Effector memory CD8-positive, alpha-beta T cell (primary cell): Measurements from ENCODE around the gene ABTB2.
"Not testable (repeated sequence)": the region's sequence is repeated elsewhere in the genome, so short reads cannot be mapped to it uniquely, and the experiment has no call there.

Experiments
- ATAC-seq: fragments of 150-1000 bp; cut with Tn5 transposase; replicated peaks from 2 replicates; pipeline ENCODE4 v1.10.0; 2021; ENCODE audit warnings: mild to moderate bottlenecking, moderate library complexity
- DNase-seq, 3 experiments: peaks; one replicate each; pipeline ENCODE4 v3.0.0; 2021
- H3K27ac Mint-ChIP-seq, 2 donors: one replicate each; pipeline ENCODE4 v1.8.0; 2022; ENCODE audit warnings: mild to moderate bottlenecking in 2 of 2, mixed read lengths in 2 of 2, moderate library complexity in 2 of 2
- H3K27me3 Mint-ChIP-seq, 2 donors: one replicate each; pipeline ENCODE4 v1.8.0; 2022; ENCODE audit warnings: mixed read lengths in 2 of 2
- H3K36me3 Mint-ChIP-seq: one replicate; pipeline ENCODE4 v1.8.0; 2022; ENCODE audit warnings: mild to moderate bottlenecking, moderate library complexity, mixed read lengths; ENCODE audit not compliant: insufficient read depth
- H3K4me1 Mint-ChIP-seq, 2 donors: one replicate each; pipeline ENCODE4 v1.8.0; 2022; ENCODE audit warnings: low read depth in 2 of 2, mixed read lengths in 2 of 2
- H3K4me3 Mint-ChIP-seq, 2 donors: one replicate each; pipeline ENCODE4 v1.8.0; 2022; ENCODE audit warnings: mild to moderate bottlenecking in 2 of 2, mixed read lengths in 2 of 2, moderate library complexity in 2 of 2
- H3K9me3 Mint-ChIP-seq, 2 donors: one replicate each; pipeline ENCODE4 v1.8.0; 2022; ENCODE audit warnings: mixed read lengths in 2 of 2

The ABTB2 gene

DNA sequence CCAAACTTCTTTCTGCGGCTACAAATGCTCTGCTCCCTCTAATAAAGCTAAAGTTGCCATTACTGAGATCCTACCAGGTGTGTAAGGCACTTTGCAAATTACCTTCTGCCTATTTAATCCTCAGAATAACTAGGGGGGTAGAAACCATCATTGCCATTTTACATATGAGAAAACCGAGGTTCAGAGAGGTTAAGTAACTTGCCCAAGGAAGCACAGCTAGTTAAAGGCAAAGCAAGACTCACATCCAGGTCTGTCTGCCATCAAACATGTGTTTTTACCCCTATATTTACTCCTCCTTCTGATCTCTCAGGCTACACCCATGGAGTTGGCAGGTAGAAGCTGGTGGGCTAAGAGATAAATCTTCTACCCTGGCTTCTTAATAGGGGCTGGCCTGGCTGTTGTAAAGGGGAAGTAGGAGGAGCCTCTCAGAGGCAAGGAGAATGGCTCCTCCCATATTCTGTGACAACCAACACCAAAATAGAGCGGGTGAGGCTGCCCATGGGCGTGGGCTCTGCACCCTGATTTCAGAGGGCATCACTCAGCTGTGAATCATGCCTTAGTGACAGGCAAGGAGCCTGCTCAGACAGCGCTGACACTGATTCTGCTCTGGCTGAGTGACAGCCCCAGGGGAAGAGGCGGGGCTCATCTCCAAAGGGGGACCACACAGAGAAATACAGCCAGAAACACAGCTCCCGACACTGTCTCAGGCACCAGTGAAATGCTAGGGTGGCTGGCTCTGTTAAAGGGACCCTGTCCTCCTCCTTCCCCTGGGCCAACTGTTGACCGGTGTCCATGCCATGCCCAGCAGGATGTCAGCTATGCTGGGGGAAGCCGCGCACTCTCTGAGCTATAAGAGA lies 106.8 kb downstream of the ABTB2 start:
- Mint-ChIP-seq H3K4me3 (peak overlapping the region; percentile 49 to 79), H3K27ac (peak overlapping the region in 1 of 2 donors; percentile 86), H3K4me1 (peaks cover 42 to 44% of the 10 kb centered on the region in 2 donors), H3K36me3 (peaks cover 15% of the 10 kb centered on the region), H3K9me3 (no peaks in the 10 kb centered on the region), H3K27me3 (peaks cover 0 to 7% of the 10 kb centered on the region in 2 donors)
- ATAC-seq (peak; percentile 90), DNase-seq (peak; percentile 57 to 68 (median 66))

DNA sequence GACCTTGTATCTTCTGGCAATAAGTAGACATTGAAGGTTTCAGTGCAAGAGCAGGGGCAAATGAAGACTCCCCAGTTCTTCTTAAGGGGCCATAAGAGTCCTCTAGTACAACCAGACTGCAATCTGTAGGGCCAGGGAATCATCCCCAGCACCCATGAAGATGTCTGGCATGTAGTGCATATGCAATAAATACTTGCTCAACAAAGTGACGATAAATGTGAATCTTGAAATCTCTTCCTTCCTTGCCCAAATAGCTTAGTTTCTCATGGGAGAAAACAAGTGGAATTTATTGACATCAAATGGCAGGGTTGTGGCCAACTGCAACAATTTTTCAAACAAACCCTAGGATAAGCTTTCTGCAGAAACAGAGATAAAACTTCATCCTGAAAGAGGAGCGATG lies 107.6 kb downstream of the ABTB2 start:
- no peak for ATAC-seq
- peaks cover 0 to 7% of the 10 kb centered on the region in 2 donors for H3K27me3 Mint-ChIP-seq
- H3K9me3 Mint-ChIP-seq = no peaks in the 10 kb centered on the region
- DNase-seq = no peak
- H3K36me3 Mint-ChIP-seq = peaks cover 15% of the 10 kb centered on the region
- no peak overlapping the region for H3K27ac Mint-ChIP-seq
- peaks cover 48 to 50% of the 10 kb centered on the region in 2 donors for H3K4me1 Mint-ChIP-seq
- H3K4me3 Mint-ChIP-seq = no peak overlapping the region

DNA sequence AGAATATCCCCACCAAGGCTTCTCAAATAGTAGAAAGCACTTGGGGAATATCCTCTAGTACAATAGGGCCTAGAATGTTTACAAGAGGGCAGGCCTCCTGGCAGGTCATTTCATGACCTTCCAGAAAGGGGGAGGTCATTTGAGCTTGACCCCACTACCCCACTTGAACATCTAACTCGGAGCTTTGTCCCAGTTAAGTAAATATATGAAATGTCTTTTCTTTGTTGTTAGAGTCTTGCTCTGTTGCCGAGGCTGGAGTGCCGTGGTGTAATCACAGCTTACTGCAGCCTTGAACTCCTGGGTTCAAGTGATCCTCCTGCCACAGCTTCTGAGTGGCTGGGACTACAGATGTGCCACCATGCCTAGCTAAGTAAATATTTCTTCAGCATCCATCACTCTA lies 108.4 kb downstream of the ABTB2 start:
- ATAC-seq (no peak), DNase-seq (no peak)
- Mint-ChIP-seq H3K27me3 (peaks cover 0 to 7% of the 10 kb centered on the region in 2 donors), H3K4me3 (peak overlapping the region; percentile 70 to 79), H3K9me3 (no peaks in the 10 kb centered on the region), H3K27ac (no peak overlapping the region), H3K36me3 (peaks cover 15% of the 10 kb centered on the region), H3K4me1 (peaks cover 53 to 54% of the 10 kb centered on the region in 2 donors)

DNA sequence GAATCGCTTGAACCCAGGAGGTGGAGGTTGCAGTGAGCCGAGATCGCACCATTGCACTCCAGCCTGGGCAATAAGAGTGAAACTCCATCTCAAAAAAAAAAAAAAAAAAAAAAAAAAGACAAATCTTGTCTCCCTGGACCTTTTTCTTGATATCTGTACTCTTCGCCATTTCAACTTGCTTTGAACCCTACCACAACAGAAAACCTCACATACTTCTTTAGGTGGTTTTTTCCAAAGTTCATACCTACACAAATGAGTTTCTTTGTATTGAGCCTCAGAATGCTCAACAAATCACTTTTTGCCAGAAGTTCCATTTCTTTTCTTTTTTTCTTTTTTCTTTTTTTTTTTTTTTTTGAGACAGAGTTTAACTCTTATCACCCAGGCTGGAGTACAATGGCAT lies 111.3 kb downstream of the ABTB2 start:
- H3K27ac Mint-ChIP-seq, DNase-seq: not testable (repeated sequence)
- peaks cover 13% of the 10 kb centered on the region for H3K36me3 Mint-ChIP-seq

DNA sequence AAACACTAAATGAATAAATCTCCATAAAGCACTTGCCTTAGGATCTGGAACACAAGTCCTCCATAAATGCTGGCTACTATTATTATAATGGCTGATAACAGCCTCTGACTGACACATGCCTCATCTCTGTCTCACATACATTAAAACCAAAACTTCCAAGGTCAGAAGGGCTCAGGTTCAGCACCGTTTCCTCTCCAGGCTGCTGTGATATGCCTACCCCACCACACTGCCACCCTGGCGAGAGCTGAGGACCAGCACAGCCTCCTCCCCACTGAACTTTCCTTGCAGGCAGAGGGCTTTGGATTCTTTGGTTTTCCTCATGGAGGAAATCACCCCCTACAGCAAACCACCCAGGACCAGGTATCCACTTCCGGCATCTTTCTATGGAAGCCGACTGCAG lies 112.8 kb downstream of the ABTB2 start:
- Mint-ChIP-seq H3K4me3 (peak overlapping the region in 1 of 2 donors; percentile 34), H3K27me3 (no peaks in the 10 kb centered on the region), H3K4me1 (peaks cover 37 to 40% of the 10 kb centered on the region in 2 donors), H3K9me3 (no peaks in the 10 kb centered on the region), H3K36me3 (peaks cover 6% of the 10 kb centered on the region), H3K27ac (peak overlapping the region in 1 of 2 donors; percentile 23)
- no peak for DNase-seq
- no peak for ATAC-seq

More for the DNA sequence above, 111.3 kb downstream of the ABTB2 start:
- ATAC-seq, H3K9me3 Mint-ChIP-seq, H3K4me3 Mint-ChIP-seq, H3K27me3 Mint-ChIP-seq: not testable (repeated sequence)
- H3K4me1 Mint-ChIP-seq = peaks cover 51 to 55% of the 10 kb centered on the region in 2 donors

DNA sequence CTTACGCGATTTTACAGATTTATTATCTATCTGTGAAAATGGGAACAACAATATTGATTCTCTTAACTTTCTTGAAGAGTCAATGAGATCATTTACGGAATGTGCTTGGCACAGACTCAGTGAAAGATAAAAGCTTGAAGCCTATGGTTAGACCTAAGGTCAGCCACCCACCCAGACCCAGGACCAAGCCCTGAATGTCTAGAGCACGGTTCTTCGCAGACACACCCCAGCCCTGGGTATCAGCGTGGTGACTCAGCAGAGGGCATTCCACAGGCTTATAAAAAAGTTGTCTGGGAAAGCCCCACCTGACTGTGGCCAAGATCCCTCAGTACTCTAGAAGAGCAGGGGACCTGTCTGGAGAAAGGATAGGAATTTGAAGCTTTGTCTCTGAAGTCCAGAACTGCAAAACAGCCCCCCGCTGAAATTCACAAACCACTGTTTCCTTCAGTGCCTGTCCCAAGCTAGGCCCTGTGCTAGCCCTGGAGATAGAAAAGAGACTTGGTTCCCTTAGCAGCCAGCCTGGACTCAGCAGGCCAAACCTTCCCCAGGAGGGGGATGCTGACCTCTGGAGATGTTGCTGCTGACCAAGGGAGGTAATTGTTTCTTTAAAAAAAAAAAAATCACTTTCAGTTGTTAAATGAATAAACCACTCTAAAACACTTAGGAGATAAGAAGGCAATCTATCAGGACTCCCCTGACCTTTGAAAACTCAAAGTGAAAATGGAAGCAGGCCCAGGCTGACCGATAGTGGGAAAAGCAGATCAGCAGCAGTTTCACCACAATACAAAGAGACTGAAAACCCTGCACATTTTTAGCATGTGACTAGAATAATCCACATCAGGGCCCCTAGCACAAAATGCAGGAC lies 114.0 kb downstream of the ABTB2 start:
- H3K36me3 Mint-ChIP-seq = peaks cover 6% of the 10 kb centered on the region
- H3K9me3 Mint-ChIP-seq = no peaks in the 10 kb centered on the region
- DNase-seq (no peak), ATAC-seq (no peak)
- no peaks in the 10 kb centered on the region for H3K27me3 Mint-ChIP-seq
- no peak overlapping the region for H3K27ac Mint-ChIP-seq
- no peak overlapping the region for H3K4me3 Mint-ChIP-seq
- peaks cover 27 to 28% of the 10 kb centered on the region in 2 donors for H3K4me1 Mint-ChIP-seq

DNA sequence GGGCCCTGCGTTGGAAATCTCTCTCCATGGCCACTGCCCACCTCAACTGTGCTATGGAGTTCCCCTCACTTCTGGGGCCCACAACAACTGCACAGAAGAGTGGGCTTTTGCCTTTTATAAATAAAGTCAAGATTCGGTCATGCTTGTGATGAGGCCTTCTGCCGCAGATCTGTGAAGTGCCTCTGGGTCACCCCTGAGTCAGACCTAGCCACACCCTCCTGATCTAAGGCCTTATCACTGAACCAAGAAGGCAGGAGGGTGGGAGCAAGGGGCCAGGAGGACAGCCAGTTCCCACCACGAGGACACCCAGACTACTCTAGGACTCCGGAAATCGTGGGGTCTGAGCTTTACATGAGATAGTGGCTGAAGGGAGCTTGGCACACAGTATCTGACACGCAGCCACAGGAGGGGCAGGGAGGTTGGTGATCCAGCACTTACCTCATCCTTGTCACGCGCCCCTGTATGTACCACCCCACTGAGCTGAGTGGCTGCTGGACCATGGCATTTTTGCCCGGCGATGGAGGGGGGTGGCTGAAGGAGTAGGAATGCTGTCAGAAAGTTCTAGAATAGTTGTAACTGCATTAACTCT lies 115.7 kb downstream of the ABTB2 start:
- no peaks in the 10 kb centered on the region for H3K36me3 Mint-ChIP-seq
- no peak overlapping the region for H3K4me3 Mint-ChIP-seq
- no peaks in the 10 kb centered on the region for H3K9me3 Mint-ChIP-seq
- no peak for DNase-seq
- ATAC-seq = no peak
- no peaks in the 10 kb centered on the region for H3K27me3 Mint-ChIP-seq
- H3K27ac Mint-ChIP-seq = peak overlapping the region in 1 of 2 donors; percentile 39
- H3K4me1 Mint-ChIP-seq = peaks cover 15 to 16% of the 10 kb centered on the region in 2 donors

DNA sequence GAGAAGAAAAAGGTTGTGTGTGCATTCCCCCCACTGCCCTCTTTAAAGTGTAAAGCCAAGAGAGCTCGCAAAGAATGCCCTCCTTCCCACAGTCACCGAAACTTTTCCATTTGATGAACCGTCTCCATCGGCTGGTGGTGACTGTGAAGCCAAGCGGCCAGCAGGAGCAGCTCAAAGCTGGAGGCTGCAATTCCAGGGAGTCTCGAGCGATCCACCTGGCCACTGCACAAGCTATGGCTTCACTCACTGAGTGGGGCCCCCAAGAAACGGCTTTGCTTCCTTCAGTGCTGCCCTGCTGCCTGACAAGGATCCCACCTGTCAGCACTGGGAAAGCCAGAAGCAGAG lies 117.7 kb downstream of the ABTB2 start:
- DNase-seq (no peak), ATAC-seq (no peak)
- Mint-ChIP-seq H3K4me1 (peaks cover 15 to 16% of the 10 kb centered on the region in 2 donors), H3K27me3 (peaks cover 0 to 4% of the 10 kb centered on the region in 2 donors), H3K36me3 (no peaks in the 10 kb centered on the region), H3K27ac (no peak overlapping the region), H3K4me3 (no peak overlapping the region), H3K9me3 (no peaks in the 10 kb centered on the region)

DNA sequence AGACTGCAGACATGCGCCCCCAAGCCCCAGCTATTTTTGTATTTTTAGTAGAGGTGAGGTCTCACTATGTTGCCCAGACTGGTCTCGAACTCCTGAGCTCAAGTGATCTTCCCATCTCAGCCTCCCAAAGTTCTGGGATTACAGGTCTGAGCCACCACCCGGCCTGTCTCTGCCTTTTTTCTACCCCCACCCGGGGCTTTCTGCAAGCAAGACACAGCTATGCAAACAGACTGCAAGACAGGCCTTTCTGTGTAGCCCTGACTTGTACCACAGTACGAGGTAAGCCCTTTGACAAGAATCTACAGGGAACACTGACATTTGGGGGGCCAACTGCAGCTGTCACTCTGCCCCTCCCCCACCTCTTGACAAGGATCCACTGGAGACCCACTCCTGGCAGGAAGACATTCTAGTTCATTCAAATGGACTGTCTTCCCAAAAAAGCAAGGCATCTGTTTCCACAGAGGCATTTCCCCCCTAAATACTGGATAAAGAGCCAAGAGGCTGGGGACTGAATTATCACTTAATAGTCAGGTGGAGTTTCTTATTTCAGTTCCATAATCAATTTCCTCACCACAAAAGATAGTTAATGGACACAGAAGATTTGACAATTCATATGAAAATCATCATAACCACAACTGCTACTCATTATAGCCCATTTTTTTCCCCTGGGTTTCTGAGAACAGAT lies 118.2 kb downstream of the ABTB2 start:
- Mint-ChIP-seq H3K27ac (no peak overlapping the region), H3K36me3 (no peaks in the 10 kb centered on the region), H3K4me3 (no peak overlapping the region), H3K27me3 (peaks cover 0 to 4% of the 10 kb centered on the region in 2 donors), H3K4me1 (peaks cover 15 to 16% of the 10 kb centered on the region in 2 donors), H3K9me3 (no peaks in the 10 kb centered on the region)
- ATAC-seq (no peak), DNase-seq (no peak)

DNA sequence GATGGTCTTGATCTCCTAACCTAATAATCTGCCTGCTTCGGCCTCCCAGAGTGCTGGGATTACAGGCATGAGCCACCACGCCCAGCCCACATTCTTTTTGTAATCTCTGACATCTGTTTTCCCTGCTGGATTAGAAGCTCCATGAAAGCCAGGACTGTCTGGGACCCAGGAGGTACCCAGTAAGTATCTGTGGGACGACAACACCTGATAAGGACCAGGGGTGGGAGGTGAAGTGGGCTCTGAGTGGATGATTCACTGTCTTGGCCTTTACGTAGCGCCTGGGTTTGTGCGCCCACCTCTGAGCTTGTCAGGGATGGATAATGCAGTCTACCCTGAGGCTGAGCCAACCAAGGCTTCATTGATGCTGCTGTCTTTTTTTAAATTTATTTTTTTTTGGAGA lies 118.8 kb downstream of the ABTB2 start:
- Mint-ChIP-seq H3K27ac (no peak overlapping the region), H3K27me3 (peaks cover 0 to 4% of the 10 kb centered on the region in 2 donors), H3K4me3 (no peak overlapping the region), H3K4me1 (peaks cover 14 to 16% of the 10 kb centered on the region in 2 donors), H3K9me3 (no peaks in the 10 kb centered on the region), H3K36me3 (no peaks in the 10 kb centered on the region)
- DNase-seq (no peak), ATAC-seq (no peak)

DNA sequence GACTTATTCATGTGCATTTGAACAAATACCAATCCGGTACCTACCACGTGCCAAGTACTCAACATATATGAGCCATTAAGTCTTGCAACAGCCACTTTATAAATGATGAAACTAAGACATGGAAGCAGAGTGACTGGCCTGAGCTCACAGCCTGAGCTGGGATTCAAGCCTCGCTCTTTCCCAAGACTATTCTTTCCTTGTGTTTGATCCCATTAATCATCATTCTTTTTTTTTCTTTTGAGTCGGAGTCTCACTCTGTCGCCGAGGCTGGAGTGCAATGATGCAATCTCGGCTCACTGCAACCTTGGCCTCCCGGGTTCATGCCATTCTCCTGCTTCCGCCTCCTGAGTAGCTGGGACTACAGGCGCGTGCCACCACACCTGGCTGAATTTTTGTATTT lies 119.3 kb downstream of the ABTB2 start:
- Mint-ChIP-seq H3K27ac (no peak overlapping the region), H3K36me3 (no peaks in the 10 kb centered on the region), H3K4me3 (no peak overlapping the region), H3K4me1 (peaks cover 15 to 18% of the 10 kb centered on the region in 2 donors), H3K9me3 (no peaks in the 10 kb centered on the region), H3K27me3 (peaks cover 0 to 4% of the 10 kb centered on the region in 2 donors)
- DNase-seq (no peak), ATAC-seq (no peak)

DNA sequence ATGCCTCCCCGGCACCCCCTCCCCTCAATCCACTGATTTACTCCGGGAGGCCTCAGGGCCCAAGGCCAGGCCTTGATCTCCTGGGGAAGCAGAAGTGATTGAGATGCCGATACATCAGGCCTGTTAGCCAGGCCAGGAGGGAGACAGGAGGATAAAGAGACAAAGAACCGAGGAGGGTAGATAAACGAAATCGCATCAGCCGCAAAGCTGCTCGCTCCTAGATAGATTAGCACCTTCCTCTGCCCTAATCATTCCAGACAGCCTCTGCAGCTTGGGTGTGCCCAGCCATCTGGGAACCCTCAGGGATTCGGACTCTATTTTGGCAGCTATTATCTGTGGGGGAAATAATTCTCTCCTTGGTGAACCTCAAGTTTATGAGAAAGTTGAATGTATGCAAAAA lies 121.2 kb downstream of the ABTB2 start:
- H3K27me3 Mint-ChIP-seq = peaks cover 2 to 4% of the 10 kb centered on the region in 2 donors
- ATAC-seq (no peak), DNase-seq (no peak)
- H3K4me3 Mint-ChIP-seq = no peak overlapping the region
- H3K27ac Mint-ChIP-seq = no peak overlapping the region
- no peaks in the 10 kb centered on the region for H3K9me3 Mint-ChIP-seq
- no peaks in the 10 kb centered on the region for H3K36me3 Mint-ChIP-seq
- peaks cover 14 to 15% of the 10 kb centered on the region in 2 donors for H3K4me1 Mint-ChIP-seq

DNA sequence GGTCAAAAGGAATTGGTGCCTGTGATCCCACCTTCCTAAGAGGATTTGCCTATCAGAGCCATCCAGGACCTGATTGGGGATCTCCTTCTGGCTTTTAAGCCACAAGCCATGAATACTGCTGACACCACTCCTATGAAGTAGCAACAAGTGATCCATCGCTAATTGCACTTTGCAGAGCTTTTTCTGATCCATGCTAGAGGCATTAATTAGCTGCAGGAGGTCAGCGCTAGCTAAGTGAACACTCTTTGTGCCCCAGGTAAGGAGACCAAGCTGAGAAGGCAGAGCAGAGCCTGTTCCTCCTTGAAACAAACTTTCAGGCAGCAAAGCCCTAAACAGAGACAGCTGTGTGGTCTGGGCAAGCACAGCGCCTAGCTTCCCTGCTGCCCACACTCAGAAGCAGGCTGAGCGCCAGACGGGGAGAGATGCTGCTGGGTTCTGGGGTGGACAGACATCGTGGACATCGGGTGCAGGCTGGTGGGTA lies 122.2 kb downstream of the ABTB2 start:
- Mint-ChIP-seq H3K9me3 (no peaks in the 10 kb centered on the region), H3K27me3 (peaks cover 8 to 12% of the 10 kb centered on the region in 2 donors), H3K27ac (no peak overlapping the region), H3K4me3 (no peak overlapping the region), H3K4me1 (peaks cover 14 to 15% of the 10 kb centered on the region in 2 donors), H3K36me3 (no peaks in the 10 kb centered on the region)
- DNase-seq (no peak), ATAC-seq (no peak)
